CD1c-positive myeloid dendritic cell (primary cell): ENCODE results near the gene IKZF1.

Experiments used
- DNase-seq: peaks from one replicate; pipeline ENCODE4 v3.0.0-alpha.2; 2016; ENCODE audit errors: extremely low spot score

Gene IKZF1

DNA sequence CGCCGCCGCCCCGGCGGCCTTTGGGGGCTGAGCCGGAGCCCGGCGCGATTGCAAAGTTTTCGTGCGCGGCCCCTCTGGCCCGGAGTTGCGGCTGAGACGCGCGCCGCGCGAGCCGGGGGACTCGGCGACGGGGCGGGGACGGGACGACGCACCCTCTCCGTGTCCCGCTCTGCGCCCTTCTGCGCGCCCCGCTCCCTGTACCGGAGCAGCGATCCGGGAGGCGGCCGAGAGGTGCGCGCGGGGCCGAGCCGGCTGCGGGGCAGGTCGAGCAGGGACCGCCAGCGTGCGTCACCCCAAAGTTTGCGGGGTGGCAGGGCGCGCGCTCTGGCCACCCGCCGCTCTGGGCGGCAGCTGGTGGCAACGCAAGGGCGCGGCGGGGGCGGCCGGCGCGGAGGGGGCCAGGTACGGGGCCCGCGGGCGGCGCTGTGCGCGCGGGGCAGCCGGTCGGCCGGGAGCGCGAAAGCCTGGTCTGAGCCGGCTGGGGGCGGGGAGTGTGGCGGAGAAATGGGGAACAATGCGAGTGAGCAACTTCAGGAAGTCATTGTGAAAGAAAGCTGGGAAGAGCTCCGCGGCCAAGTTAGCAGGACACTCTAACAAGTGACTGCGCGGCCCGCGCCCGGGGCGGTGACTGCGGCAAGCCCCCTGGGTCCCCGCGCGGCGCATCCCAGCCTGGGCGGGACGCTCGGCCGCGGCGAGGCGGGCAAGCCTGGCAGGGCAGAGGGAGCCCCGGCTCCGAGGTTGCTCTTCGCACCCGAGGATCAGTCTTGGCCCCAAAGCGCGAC, at the start of gene IKZF1:
TSS of gene IKZF1 (plus strand) at position 588 of the 782 bp plus-strand sequence. CDS start 14,346 bp downstream, outside the sequence.
- DNase-seq: peak; percentile 94

- no peak for DNase-seq
Measured at GRCh38 chr7:50261593-50261992, 42.9 kb upstream of the IKZF1 start.

DNA sequence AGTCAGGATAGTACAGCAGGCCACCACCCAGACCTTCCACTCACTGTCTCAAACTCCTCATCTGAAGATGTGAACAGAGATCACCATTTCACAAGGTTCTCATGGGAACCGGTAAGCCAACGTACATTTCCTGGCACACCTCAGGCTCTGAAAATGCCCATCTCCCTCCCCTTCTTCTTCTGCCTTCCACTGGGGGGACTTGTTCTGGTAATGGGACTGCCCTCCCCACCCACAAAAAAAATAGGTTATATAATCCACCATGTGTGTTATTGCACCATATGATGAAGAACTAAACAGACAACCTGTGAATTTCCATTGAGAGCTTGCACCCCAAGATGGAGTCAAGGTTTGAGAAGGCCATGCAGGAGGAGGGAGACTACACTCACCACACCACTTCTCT, 42.1 kb upstream of the IKZF1 start:
- no peak for DNase-seq

DNA sequence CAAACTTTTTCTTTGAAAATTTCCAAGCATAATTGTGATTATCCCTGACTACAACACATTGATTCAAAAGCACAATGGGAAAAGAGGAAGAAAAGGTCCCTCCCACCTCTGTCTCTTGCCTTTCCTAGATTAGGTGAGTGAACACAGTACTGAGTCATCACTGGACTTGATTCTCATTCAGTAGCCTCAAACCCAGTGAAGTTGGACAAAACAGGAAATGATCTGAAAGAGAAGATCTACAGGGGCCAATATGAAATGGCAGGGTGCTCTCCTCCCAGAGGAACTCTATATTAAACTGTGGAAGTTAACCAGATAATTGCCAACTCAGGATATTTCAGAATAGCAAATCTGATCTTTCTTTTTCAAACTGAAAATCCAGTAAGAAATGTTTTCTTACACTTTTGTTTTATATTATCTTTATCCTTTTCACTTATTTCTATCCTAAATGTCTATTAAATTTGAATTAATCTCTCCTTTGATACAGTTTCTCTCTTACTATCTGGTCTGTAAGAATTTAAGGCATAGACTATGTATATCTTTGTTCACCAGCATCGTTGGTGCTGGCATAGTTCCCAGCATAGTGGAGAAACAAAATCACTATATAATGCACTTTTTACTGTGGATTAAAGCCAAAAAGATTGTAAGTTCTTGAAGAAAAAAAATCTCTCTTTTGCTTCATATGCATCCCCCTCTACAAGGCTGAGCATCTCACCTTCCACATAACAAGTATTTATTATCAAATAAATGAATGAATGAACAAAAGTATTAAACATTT, 41.4 kb upstream of the IKZF1 start:
- DNase-seq: peak; percentile 78

GRCh38 chr7:50264908-50265307, 39.6 kb upstream of the IKZF1 start:
- peak; percentile 25 for DNase-seq

DNA sequence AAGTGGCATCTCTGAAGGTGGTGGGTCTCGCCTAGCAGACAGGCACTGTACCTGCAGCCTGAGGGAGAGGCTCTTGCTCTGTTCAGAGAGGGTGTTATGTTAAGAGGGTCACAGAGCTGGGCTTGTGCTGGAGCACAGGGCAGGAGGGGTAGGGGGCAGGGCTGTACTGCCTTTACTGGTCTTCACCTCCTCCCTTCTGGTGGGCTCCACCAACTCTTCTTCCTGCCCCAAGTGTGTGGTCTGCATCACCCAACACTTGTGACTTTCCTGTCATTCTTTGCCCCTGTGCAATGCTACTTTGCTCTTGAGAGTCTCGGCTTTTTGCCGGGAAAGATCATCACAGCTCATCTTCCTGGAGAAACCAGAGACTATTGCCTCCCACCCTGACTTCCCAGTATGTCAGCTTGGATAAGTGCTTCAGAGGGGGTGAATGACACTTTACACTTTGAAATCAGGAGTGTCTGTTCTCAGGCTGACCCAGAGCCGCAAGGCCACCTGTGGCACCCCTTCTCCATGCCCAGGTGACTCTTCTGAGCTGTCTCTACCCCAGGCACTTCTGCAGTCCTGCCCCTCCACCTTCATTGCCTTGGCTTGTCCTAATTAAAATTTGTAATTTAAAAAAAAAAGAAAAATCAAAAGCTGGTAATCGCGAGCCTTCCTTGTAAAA, 38.4 kb upstream of the IKZF1 start:
- DNase-seq: no peak

GRCh38 chr7:50266635-50267386, 37.7 kb upstream of the IKZF1 start:
- DNase-seq: peak; percentile 85

DNA sequence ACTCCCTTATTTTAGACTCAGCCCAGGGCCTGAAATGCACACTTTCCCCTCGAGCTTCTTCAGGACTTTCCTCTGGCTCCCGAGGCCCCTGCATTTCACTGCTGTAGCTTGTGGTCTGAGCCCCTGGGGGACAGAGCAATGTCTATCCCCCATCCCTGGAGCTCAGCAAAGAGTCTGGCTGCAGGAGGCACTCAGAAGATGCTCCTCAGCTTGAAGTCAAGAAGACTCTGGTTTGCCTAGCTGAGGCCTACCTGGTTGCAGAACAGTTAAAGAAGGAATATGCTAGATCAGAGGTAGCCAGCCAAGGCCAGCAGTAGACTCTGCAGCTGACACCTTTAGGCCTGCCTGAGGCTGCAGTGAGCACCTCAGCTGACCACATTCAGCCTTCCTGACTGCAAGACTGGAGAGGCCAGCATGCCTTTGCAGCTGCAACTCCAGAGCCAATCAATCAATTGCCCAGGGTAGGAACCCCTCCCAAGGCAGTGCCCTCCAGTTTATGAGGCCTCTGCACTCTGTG, 36.9 kb upstream of the IKZF1 start:
- DNase-seq: no peak

- DNase-seq: no peak
Measured at GRCh38 chr7:50268223-50268622, 36.3 kb upstream of the IKZF1 start.

DNA sequence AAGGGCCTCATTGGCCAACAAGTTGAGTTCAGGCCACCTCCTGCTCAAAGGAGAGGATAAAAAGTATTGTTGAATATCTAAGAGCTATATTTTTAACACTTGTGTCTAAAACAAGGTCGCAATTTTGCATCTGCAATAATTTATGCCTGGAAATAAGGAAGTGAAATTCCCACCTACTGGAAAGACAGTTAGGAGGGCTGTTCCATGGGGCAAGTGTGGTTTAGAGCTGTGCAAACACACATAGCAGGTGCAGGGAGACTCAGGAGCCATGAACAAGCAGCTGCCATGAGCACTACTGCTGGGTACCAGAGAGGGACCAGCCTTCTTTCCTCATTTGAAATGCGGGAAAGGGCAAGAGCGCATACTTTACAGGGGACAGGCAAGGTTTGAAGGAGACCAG, 35.5 kb upstream of the IKZF1 start:
- peak; percentile 48 for DNase-seq

DNA sequence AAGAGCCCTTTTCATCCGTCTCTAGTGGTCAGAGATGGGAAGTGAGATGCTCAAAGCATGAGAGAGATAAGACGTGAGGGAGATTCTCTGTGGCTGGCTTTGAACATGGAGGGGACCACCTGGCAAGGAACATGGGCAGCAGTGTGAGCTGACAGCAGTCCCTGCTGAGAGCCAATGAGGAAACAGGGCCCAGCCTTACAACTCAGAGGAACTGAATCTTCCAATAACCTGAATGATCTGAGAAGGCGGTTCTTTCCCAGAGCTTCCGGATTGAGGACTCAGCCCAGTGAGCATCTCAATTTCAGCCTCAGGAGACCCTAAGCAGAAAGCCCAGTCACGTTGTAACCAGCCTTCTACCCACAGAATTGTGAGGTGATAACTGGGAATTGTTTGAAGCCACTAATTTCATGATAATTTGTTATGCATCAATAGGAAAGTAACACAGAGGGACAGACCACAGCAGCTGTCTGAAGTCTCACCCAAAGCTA, 33.9 kb upstream of the IKZF1 start:
- DNase-seq: no peak

DNA sequence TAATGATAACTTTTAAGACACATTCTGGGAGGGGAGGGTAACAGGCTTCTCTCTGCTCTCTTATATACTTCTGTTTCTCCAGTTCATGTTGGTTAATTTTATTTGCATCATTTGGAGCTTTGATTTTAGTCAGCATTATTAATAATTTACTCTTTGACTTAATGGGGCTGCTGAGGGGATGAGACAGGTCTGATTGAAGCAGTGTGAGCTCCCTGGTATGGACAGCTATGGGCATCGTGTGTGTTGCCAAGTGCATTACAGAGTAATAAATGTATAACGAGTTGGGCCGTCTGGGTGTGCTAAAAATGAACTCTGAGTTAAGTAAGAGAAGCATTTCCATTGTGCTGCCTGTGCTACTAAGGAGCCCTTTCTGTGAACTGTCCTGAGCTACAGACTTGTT, 31.7 kb upstream of the IKZF1 start:
- DNase-seq: no peak

DNA sequence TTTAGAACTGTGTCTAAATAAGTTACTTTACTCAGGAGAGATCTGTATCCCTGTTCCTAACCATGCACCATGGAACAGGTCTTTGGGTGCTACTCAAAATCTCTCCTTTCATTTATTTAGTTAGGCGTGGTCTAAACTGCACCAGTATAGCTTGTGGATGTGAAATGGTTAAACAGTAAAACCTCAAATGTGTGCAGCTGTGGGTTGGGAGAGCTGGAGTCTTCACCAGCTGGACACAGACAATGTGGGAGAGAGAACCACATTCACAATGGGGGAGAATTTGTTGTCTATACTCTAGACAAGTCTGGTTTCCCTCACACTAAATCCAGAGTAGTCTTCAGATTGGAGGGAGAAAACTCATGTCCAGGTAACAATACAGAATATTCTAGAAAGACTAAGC, 31.2 kb upstream of the IKZF1 start:
- DNase-seq: no peak

GRCh38 chr7:50273870-50274269, 30.6 kb upstream of the IKZF1 start:
- DNase-seq: no peak

DNA sequence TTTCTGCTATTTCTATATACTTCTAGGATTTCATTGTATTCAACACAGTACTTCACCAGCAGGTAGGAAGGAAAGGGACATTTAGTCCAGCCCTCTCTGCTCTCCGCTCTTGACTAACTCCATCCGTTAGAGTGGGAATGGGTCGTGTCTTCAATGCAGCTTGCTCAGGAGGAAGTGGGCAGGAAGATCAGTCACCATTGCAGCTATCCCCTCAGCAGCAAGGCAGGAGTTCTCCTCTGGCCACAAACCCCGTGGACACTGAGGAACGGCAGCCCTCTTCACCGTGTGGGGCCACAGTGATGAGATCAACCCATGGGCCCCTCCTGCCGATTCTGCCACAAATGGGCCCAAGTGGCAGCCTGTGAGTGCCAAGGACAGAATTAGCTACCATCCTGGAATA, 30.2 kb upstream of the IKZF1 start:
- peak; percentile 51 for DNase-seq

DNA sequence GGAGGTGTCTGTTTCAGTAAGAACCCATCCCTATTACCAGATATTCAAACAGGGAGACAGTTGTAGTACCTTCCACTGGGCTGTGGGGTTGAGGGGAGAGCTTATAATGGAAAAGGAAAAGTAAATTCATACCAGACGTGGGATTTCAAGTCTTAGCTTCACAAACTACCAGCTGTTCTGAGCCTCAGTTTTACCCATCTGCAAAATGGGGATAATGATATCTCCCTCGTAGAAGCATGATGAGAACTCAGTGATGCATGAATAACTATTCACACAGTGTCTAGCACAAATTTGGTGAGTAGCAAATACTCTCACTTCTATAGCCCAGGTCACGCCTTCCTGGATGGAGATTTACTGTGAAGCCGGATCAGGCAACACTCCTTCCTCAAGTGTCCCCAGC, 29.1 kb upstream of the IKZF1 start:
- DNase-seq: no peak

DNA sequence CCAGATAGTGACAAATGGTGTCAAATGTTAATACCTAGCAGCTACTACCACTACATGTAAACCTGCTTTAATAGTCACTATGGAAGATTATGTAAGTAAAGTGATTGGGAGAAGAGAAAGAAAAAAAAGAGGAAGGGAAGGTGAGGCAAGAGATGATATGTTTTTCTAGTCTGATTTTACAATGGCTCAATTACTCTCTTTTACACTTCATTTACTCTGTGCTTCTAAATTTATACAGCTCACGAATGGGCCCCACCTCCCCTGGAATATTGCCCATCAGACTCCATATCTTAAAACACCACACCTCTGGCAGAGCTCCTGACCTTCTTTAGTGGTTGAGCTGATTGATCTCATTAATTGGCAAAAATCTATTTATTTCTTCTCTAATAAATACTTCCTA, 28.0 kb upstream of the IKZF1 start:
- DNase-seq: no peak

- DNase-seq: no peak
Measured at GRCh38 chr7:50278120-50278519, 26.4 kb upstream of the IKZF1 start.

DNA sequence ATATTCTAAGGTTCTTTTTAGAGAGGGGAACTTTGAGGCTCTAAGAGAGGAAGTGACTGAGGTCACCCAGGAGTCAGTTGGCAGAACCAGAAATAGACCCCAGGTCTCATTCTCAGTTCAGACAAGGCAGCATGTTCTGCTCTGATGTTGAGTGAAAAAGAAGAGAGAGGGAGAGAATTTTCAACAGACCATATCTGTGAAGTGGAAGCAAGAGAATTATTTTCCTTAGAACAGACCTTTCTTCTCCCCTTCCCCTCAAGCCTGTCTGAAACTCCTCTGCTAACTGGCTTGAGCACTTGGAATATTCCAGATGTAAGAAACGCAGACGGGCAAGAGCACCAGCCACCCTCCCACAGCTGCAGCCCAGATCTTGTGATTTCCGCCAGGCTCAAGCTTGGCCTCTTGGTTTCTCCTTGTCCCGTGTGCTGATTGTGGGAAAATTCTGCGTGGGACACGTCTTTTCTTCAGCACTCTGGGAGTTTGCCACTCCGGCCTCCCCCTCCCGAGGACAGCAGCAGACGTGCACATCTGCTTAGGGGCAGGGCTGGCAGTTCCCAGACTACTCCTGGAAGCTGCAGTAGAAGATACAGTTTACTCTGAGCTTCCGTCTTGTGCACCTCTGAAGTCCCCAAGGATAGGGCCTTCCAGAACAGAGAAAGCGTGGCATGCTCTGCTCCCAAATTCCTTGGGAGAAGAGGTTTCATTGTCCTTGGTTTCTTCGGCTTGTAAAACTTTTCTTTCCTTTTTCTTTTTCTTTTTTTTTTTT, 22.7 kb upstream of the IKZF1 start:
- peak; percentile 72 for DNase-seq

DNA sequence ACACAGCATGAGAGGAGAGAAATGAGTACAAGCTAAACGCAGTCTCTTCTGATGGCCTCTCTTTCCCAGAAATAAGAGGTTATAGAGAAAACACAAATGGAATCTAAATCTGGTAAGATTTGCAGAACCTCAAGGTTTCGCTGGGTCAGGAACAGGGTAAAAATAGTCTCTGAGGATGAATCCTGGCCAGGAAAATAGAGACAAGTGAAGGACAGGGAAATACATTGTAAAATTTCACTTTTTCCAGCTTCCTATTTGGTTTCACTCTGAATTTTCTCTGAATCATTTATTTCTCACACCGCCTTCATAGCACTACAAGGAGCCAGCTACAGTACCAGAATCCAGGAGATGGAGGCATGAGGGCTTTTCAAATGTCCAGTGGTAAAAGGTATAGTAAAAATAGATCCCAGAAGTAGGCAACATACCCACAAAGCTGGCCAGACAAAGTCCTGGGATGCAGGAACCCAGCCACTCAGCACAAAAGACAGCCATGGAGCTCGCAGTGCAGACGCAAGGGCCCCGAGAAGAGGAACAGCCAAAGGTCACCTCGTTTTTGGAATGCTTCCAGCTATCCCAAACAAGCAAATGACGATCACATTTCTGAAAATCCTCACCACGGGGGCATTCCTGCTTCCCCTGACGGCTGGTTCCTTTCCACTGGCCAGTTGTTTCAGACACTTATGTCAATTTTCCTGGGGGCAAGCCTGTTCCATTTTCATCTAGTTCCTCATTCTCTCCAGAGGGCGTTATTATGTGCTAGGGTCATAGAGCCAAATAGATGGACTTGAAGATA, 21.5 kb upstream of the IKZF1 start:
- DNase-seq: peak; percentile 84
